ENCODE data around the gene ATXN8OS. TPM values are rescaled to one million over a fixed set of nuclear protein-coding genes. Genes with fewer than 3 reads are reported as not detected.
"Not testable (repeated sequence)": the region's sequence is repeated elsewhere in the genome, so short reads cannot be mapped to it uniquely, and the experiment has no call there.

The ATXN8OS gene
- polyA plus RNA-seq (ENCODE audit: insufficient read length in 4 of 4): under 1 TPM in 3 of 4 donors, not detected in 1; 0.29 to 0.31 (median 0.29) TPM

- peak in 1 of 4 donors; percentile 16 for DNase-seq (ENCODE audit: low read depth in 4 of 4, low spot score in 3 of 4)
These were observed at the start of gene ATXN8OS for GRCh38 chr13:70107498-70108281. Gene ATXN8OS, plus strand, starts transcription at chr13:70107826.

GRCh38 chr13:70080012-70080411, 27.6 kb upstream of the ATXN8OS start:
- DNase-seq (ENCODE audit: low read depth in 4 of 4, low spot score in 3 of 4): no peak

DNA sequence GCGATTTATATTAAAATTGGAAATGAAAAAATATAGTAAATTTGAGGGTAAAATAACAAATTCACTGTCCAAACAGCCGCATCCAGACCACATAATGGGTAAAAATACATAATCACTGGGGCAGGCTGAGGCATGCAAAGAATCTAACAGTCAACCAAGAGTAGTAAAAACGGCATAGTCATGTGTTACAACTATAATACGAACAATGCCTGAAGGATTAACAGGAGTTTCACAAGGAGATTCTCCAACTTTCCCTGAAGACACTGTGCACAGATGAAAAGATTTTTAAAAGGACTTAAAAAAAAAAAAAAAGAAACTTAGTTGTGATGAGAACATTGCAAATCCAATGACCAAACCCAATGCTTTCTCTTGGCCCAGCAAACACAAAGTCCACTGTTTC, 20.4 kb upstream of the ATXN8OS start:
- DNase-seq (ENCODE audit: low read depth in 4 of 4, low spot score in 3 of 4): no peak

DNA sequence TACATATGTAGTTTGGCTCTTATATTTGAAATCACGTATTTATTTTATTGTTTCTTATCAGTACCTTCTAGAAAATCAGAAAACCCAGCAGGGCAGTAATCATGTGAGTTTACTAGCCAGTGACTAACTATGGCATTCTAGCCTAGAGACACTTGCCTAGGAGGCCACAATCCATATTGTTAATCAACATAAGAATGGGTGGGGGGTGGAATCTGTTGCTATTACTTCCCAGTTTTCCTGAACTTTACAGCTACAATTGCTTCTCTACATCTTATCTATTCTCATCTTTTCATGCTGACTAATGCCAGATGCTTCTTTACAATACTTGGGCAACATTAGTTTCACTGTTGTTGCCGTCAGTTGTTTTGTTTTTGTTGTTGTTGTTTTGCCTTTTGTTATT, 18.7 kb upstream of the ATXN8OS start:
- no peak for DNase-seq (ENCODE audit: low read depth in 4 of 4, low spot score in 3 of 4)

GRCh38 chr13:70090036-70090723, 17.4 kb upstream of the ATXN8OS start:
- DNase-seq (ENCODE audit: low read depth in 4 of 4, low spot score in 3 of 4): no peak

- no peak for DNase-seq (ENCODE audit: low read depth in 4 of 4, low spot score in 3 of 4)
These were observed 9.0 kb upstream of the ATXN8OS start for GRCh38 chr13:70098669-70099068.

DNA sequence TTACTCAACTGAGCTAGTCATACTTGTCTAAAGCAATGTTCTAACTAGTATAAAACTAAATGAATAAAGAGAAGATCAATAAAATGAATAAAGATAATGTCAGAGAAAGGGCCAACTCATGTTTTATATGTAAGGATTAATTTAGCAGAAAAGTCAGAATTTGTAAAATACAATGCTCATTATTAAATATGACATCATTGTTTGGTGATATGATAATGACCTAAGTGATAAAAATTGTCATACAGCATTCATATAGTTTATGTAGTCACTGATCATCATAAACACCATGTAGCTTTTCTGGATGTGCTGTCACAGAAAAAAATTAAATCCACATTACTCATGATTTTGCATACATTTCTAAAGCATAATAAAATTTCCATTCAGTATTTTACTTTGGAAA, 3.1 kb upstream of the ATXN8OS start:
- no peak for DNase-seq (ENCODE audit: low read depth in 4 of 4, low spot score in 3 of 4)

DNA sequence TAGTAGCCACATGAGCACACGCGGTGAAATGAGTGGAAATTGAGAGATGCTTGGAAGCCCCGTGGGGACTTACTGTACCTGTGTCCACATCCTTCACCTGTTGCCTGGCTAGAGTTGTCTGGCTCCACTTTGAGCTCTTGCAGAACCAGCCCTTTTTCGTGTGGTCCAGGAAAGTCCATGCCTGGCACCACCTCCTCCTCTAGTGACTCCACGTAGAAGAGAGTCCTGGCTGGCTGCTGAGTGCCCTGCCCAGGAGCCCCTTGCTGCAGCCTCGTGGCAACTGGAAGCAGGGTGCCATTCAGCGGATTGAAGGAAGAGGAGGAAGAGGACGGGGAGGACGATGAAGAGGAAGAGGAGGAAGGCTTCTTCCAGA, 515 bp upstream of the ATXN8OS start:
- DNase-seq (ENCODE audit: low read depth in 4 of 4, low spot score in 3 of 4): no peak

- peak in 1 of 4 donors; percentile 14 for DNase-seq (ENCODE audit: low read depth in 4 of 4, low spot score in 3 of 4)
These were observed 905 bp downstream of the ATXN8OS start, which contains the start of gene KLHL1 for GRCh38 chr13:70108356-70109105. Gene KLHL1, minus strand, starts transcription at chr13:70108452. Its CDS starts 753 bp downstream, at chr13:70107699.

DNA sequence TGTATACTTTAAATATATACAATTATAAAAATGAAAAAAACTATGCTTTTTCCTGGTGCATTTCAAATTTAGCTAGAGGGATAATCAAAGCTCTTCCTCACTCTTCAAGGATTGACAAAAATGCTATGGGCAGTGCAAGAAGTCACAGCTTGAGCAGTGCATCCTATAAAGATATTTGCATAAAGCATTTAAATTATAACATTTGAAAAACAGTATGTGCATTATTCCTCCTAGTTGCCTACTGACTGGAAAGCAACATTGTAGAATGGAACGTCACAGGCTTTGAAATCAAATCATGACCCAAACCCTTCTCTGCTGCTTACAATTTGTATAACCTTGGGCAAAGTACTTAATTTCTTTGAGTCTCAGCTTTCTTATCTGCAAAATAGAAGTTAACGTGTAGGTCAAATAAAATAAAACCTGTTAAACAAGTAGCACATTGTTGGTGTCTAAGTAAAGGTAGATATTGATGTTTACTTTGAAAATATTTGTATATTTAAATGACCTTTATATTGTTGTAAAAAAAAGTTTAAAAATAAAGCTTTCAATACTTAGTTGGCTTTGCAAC, 9.8 kb downstream of the ATXN8OS start:
- DNase-seq (ENCODE audit: low read depth in 4 of 4, low spot score in 3 of 4): no peak

GRCh38 chr13:70125693-70126092, 18.1 kb downstream of the ATXN8OS start:
- DNase-seq (ENCODE audit: low read depth in 4 of 4, low spot score in 3 of 4): no peak

GRCh38 chr13:70128098-70128497, 20.5 kb downstream of the ATXN8OS start:
- no peak for DNase-seq (ENCODE audit: low read depth in 4 of 4, low spot score in 3 of 4)

- DNase-seq (ENCODE audit: low read depth in 4 of 4, low spot score in 3 of 4): not testable (repeated sequence)
These were observed 35.0 kb downstream of the ATXN8OS start for GRCh38 chr13:70142658-70143057.

GRCh38 chr13:70162141-70162540, 54.5 kb downstream of the ATXN8OS start:
- DNase-seq (ENCODE audit: low read depth in 4 of 4, low spot score in 3 of 4): no peak

DNA sequence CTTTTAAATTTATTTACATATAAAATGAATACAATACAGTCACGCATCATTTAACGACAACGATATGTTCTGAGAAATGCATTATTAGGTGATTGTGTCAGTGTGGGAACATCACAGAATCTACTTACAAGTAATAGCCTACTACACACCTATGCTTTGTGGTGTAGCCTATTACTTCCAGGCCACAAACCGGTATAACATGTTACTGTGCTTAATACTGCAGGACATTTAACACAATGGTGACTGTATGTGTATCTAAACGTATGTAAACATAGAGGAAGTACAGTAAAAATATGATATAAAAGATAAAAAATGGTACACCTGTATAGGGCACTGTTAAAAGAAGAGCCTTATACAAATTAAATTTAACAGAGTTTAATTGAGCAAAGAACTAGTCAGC, 63.1 kb downstream of the ATXN8OS start:
- no peak for DNase-seq (ENCODE audit: low read depth in 4 of 4, low spot score in 3 of 4)

GRCh38 chr13:70171151-70171550, 63.5 kb downstream of the ATXN8OS start:
- no peak for DNase-seq (ENCODE audit: low read depth in 4 of 4, low spot score in 3 of 4)

- DNase-seq (ENCODE audit: low read depth in 4 of 4, low spot score in 3 of 4): no peak
These were observed 65.4 kb downstream of the ATXN8OS start for GRCh38 chr13:70172946-70173597.

- DNase-seq (ENCODE audit: low read depth in 4 of 4, low spot score in 3 of 4): no peak
These were observed 66.0 kb downstream of the ATXN8OS start for GRCh38 chr13:70173598-70173959.

DNA sequence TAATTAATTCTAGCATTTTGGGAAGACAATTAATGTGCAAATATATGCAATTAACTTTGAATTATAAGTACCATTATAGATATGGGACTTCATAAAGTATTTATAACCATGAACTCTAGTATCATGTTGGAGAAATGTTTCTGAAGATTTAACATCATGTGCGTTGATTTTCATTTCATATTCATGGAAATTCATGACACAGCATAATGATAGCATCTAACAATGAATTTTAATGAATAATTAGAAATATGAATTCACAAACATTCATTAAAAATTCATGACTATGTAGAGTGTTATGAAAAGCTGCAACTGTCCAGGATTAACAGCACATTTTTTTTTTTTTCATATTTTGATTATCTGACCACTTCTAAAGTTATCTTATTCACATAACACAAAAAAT, 70.7 kb downstream of the ATXN8OS start:
- no peak for DNase-seq (ENCODE audit: low read depth in 4 of 4, low spot score in 3 of 4)
